Hepatocyte (in vitro differentiated cells): ENCODE measurements around the gene GRIN2D. TPM values are rescaled to one million over a fixed set of nuclear protein-coding genes. Genes with fewer than 3 reads are reported as not detected.

Experiments
- DNase-seq: peaks from one replicate; pipeline ENCODE4 v3.0.0-alpha.2; 2016; ENCODE audit warnings: low spot score
- H2AFZ ChIP-seq: fragments of 200-600 bp; sonication (generic); 2 replicates; pipeline ENCODE4 v1.6.0; 2016; ENCODE audit warnings: antibody characterized with exemption, mild to moderate bottlenecking
- H3K27ac ChIP-seq: fragments of 200-600 bp; sonication (generic); 2 replicates; pipeline ENCODE4 v1.5.1; 2016; ENCODE audit warnings: mild to moderate bottlenecking
- H3K27me3 ChIP-seq: fragments of 200-600 bp; sonication (generic); 2 replicates; pipeline ENCODE4 v1.6.1; 2016
- H3K36me3 ChIP-seq: fragments of 200-600 bp; sonication (generic); replicated peaks from 2 replicates; pipeline ENCODE4 v1.5.1; 2016; ENCODE audit warnings: low read depth; ENCODE audit not compliant: insufficient read depth
- H3K4me1 ChIP-seq: fragments of 200-600 bp; sonication (generic); 2 replicates; pipeline ENCODE4 v1.5.1; 2016; ENCODE audit warnings: mild to moderate bottlenecking, moderate library complexity; ENCODE audit not compliant: insufficient read depth
- H3K4me2 ChIP-seq: fragments of 200-600 bp; sonication (generic); 2 replicates; pipeline ENCODE4 v1.6.0; 2016
- H3K4me3 ChIP-seq: fragments of 200-600 bp; sonication (generic); 2 replicates; pipeline ENCODE4 v1.5.1; 2016; ENCODE audit warnings: mild to moderate bottlenecking
- H3K79me2 ChIP-seq: fragments of 200-600 bp; sonication (generic); 2 replicates; pipeline ENCODE4 v1.6.0; 2017; ENCODE audit warnings: mild to moderate bottlenecking
- H3K9me2 ChIP-seq: fragments of 200-600 bp; sonication (generic); replicated peaks from 2 replicates; pipeline ENCODE4 v1.6.0; 2017; ENCODE audit warnings: mild to moderate bottlenecking; ENCODE audit not compliant: insufficient read depth
- H3K9me3 ChIP-seq: fragments of 200-600 bp; sonication (generic); 2 replicates; pipeline ENCODE4 v1.5.1; 2016; ENCODE audit warnings: low read depth, mild to moderate bottlenecking
- H4K20me1 ChIP-seq: fragments of 200-600 bp; sonication (generic); 2 replicates; pipeline ENCODE4 v1.6.0; 2016; ENCODE audit warnings: mild to moderate bottlenecking; ENCODE audit not compliant: insufficient read depth, poor library complexity, severe bottlenecking
- EZH2 ChIP-seq: fragments of 200-600 bp; sonication (generic); IDR thresholded peaks from 2 replicates; pipeline ENCODE4 v1.6.1; 2016; ENCODE audit warnings: antibody characterized with exemption, mild to moderate bottlenecking, borderline replicate concordance
- EZH2phosphoT487 ChIP-seq: fragments of 200-600 bp; sonication (generic); IDR thresholded peaks from one replicate; pipeline ENCODE4 v1.6.1; 2018; ENCODE audit warnings: antibody characterized with exemption, mild to moderate bottlenecking, low read depth, moderate library complexity; ENCODE audit not compliant: unreplicated experiment, severe bottlenecking
- WGBS: methylation state at CpG from one replicate; pipeline ENCODE4 v1.1.6; 2016; ENCODE audit warnings: low lambda C conversion rate; ENCODE audit errors: missing lambda C conversion rate; 5-methylcytosine and 5-hydroxymethylcytosine counted together
- polyA plus RNA-seq: library from polyadenylated mRNA; unstranded; fragments of >200 nt; fragmentation: Nextera tagmentation; extraction: Ambion mirVana; gene quantifications from 2 replicates; pipeline ENCODE4 v1.2.1, GENCODE V29; 2016
- total RNA-seq: library from RNA; depleted of rRNA; stranded (reverse); fragments of >200 nt; gene quantifications from 2 replicates; pipeline ENCODE4 v1.2.3, GENCODE V29; 2014
- TF ChIP-seq, protein P1 (sequence below): fragments of 200-600 bp; sonication (generic); IDR thresholded peaks from 2 replicates; pipeline ENCODE4 v1.5.1; 2016; ENCODE audit warnings: antibody characterized with exemption, mild to moderate bottlenecking; ENCODE audit not compliant: poor library complexity

The GRIN2D gene
- total and polyA plus RNA-seq, 2 experiments from 2014 or later: 1.00 to 2.1 TPM

DNA sequence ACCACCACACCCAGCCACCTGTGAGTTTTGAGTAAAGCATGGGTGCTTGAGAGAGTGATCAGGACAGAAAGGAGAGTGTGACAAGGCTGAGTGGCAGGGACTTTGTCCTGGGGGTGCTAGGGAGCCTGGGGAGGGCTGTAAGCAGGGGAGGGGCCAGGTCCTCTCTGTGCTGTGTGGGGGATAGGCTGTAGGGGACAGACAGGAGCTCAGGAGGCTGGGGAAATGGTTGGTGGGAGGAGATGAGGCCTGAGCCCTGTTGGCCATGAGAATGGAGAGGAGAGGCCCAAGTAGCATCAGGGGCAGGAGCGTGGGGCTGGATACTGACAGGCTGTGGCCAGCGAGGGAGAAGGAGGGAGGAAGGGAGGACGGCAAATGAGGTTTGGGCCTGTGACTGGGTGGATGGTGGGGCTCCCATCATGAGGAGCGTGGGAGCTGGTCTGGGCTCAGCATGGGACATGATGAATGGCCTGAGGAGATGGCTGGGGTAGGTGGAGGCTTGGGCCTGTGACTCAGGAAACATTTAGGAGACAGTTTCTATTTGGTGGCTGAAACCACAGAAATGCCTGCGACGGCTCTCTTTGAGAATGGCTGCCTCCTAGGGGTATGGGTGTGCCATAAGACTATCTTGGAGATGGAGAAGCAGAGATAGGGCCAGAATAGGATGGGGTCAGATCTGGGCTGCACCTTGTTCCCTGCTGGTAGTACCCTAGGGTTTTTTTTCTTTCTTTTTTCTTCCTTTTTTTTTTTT, 25.0 kb downstream of the GRIN2D start:
- Histone ChIP-seq H3K36me3 (no peaks in the 10 kb centered on the region), H3K4me2 (no peak overlapping the region), H3K79me2 (no peaks in the 10 kb centered on the region), H3K9me2 (no peaks in the 10 kb centered on the region), H3K4me3 (no peak overlapping the region), H3K27ac (no peak overlapping the region), H4K20me1 (no peaks in the 10 kb centered on the region), H3K9me3 (no peaks in the 10 kb centered on the region), H3K4me1 (no peaks in the 10 kb centered on the region), H3K27me3 (no peaks in the 10 kb centered on the region), H2AFZ (no peak overlapping the region)
- no peak for DNase-seq
- TF ChIP-seq EZH2phosphoT487 (no peak), EZH2 (no peak)
- TF ChIP-seq, protein P1, sequence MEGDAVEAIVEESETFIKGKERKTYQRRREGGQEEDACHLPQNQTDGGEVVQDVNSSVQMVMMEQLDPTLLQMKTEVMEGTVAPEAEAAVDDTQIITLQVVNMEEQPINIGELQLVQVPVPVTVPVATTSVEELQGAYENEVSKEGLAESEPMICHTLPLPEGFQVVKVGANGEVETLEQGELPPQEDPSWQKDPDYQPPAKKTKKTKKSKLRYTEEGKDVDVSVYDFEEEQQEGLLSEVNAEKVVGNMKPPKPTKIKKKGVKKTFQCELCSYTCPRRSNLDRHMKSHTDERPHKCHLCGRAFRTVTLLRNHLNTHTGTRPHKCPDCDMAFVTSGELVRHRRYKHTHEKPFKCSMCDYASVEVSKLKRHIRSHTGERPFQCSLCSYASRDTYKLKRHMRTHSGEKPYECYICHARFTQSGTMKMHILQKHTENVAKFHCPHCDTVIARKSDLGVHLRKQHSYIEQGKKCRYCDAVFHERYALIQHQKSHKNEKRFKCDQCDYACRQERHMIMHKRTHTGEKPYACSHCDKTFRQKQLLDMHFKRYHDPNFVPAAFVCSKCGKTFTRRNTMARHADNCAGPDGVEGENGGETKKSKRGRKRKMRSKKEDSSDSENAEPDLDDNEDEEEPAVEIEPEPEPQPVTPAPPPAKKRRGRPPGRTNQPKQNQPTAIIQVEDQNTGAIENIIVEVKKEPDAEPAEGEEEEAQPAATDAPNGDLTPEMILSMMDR: no peak
- WGBS: 95% methylated on average over 6 of the region's 6 CpGs

DNA sequence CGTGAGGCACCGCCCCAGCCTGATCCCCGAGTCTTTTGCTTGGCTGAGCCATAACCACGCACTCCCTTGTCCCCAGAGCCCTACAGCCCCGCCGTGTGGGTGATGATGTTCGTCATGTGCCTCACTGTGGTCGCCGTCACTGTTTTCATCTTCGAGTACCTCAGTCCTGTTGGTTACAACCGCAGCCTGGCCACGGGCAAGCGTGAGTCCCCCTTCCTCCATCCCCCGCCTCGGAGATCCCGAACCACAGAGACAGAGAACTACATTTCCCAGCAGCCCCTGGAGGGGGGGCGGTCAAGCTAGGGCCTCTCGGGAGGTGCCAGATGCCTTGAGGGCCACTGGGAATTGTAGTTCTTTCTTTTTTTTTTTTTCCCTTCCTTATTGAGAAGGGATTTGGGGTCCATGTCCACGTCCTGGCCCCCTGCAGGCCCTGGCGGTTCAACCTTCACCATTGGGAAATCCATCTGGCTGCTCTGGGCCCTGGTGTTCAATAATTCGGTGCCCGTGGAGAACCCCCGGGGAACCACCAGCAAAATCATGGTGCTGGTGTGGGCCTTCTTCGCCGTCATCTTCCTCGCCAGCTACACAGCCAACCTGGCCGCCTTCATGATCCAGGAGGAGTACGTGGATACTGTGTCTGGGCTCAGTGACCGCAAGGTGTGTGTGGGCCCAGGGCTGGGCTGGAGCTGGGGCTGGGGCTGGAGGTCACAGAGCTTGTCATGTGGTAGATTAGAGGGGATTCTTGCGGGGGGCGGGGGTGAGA, 25.9 kb downstream of the GRIN2D start:
- TF ChIP-seq EZH2 (no peak), EZH2phosphoT487 (no peak)
- TF ChIP-seq, protein P1: no peak
- no peaks in the 10 kb centered on the region for H3K4me1 ChIP-seq
- H3K4me3 ChIP-seq: no peak overlapping the region
- H3K9me2 ChIP-seq: no peaks in the 10 kb centered on the region
- no peak overlapping the region for H2AFZ ChIP-seq
- H3K36me3 ChIP-seq: no peaks in the 10 kb centered on the region
- DNase-seq: no peak
- no peaks in the 10 kb centered on the region for H3K9me3 ChIP-seq
- no peak overlapping the region for H3K27ac ChIP-seq
- WGBS: 82% methylated on average over 29 of the region's 31 CpGs
- H4K20me1 ChIP-seq: no peaks in the 10 kb centered on the region
- H3K4me2 ChIP-seq: no peak overlapping the region
- H3K79me2 ChIP-seq: no peaks in the 10 kb centered on the region
- no peaks in the 10 kb centered on the region for H3K27me3 ChIP-seq

DNA sequence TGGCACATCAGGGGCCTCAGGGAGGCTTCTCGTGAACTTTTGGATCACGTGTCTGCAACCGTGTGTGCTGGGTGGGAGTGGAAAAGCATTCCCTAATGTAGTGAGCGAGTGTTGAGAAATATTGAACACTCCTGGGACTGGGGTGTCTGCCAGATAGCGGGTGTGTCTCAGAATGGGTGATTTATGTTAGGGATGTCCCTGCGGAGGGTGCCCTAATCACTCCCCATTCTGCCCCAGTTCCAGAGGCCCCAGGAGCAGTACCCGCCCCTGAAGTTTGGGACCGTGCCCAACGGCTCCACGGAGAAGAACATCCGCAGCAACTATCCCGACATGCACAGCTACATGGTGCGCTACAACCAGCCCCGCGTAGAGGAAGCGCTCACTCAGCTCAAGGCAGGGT, 28.1 kb downstream of the GRIN2D start:
- TF ChIP-seq EZH2: no peak
- TF ChIP-seq, protein P1: no peak
- TF ChIP-seq EZH2phosphoT487: no peak
- H3K9me3 ChIP-seq: no peaks in the 10 kb centered on the region
- no peak for DNase-seq
- WGBS: 93% methylated on average over 16 of the region's 16 CpGs
- H4K20me1 ChIP-seq: no peaks in the 10 kb centered on the region
- H3K4me2 ChIP-seq: no peak overlapping the region
- no peaks in the 10 kb centered on the region for H3K79me2 ChIP-seq
- H3K4me1 ChIP-seq: no peaks in the 10 kb centered on the region
- H3K27ac ChIP-seq: no peak overlapping the region
- H3K27me3 ChIP-seq: no peaks in the 10 kb centered on the region
- H2AFZ ChIP-seq: no peak overlapping the region
- H3K4me3 ChIP-seq: no peak overlapping the region
- no peaks in the 10 kb centered on the region for H3K9me2 ChIP-seq
- no peaks in the 10 kb centered on the region for H3K36me3 ChIP-seq
